Measurements from ENCODE around the gene CCL17. TPM values are rescaled to one million over a fixed set of nuclear protein-coding genes. Genes with fewer than 3 reads are reported as not detected.

CCL17 gene
- total RNA-seq, 1 donor = not detected

GRCh38 chr16:57462978-57463362 lies 58.4 kb downstream of the CCL17 start:
- Histone ChIP-seq H3K4me1 (ENCODE audit: insufficient read depth, low read length) (peaks cover 20% of the 10 kb centered on the region), H3K27me3 (ENCODE audit: insufficient read depth, low read length) (no peaks in the 10 kb centered on the region), H3K4me3 (ENCODE audit: low read length) (peak overlapping the region; percentile 66), H3K9me3 (ENCODE audit: low read depth, low read length) (no peaks in the 10 kb centered on the region)

GRCh38 chr16:57464523-57464922 lies 60.0 kb downstream of the CCL17 start:
- Histone ChIP-seq H3K4me1 (ENCODE audit: insufficient read depth, low read length) (peaks cover 20% of the 10 kb centered on the region), H3K27me3 (ENCODE audit: insufficient read depth, low read length) (no peaks in the 10 kb centered on the region), H3K9me3 (ENCODE audit: low read depth, low read length) (no peaks in the 10 kb centered on the region), H3K4me3 (ENCODE audit: low read length) (no peak overlapping the region)

Other genes starting within 250 kb of the CCL17 start
- gene PSME3IP1, start 218.7 kb upstream of the CCL17 start, total RNA-seq = 75.2 TPM
- 25.4 TPM for gene RSPRY1, start 218.4 kb upstream of the CCL17 start, total RNA-seq
- gene ARL2BP, start 159.5 kb upstream of the CCL17 start, total RNA-seq = 61.5 TPM
- 0.63 TPM for gene PLLP, start 120.1 kb upstream of the CCL17 start, total RNA-seq
- gene CCL22, start 46.0 kb upstream of the CCL17 start, total RNA-seq = not detected
- not detected for gene CX3CL1, start 32.3 kb upstream of the CCL17 start, total RNA-seq
- 30.6 TPM for gene CIAPIN1, start 42.6 kb downstream of the CCL17 start, total RNA-seq
- gene COQ9, start 42.7 kb downstream of the CCL17 start, total RNA-seq = 5.6 TPM
- gene POLR2C, start 57.9 kb downstream of the CCL17 start, total RNA-seq = 103 TPM
- 0.94 TPM for gene DOK4, start 81.7 kb downstream of the CCL17 start, total RNA-seq
- 1.9 TPM for gene CCDC102A, start 131.8 kb downstream of the CCL17 start, total RNA-seq
- 1.8 TPM for gene ADGRG5, start 137.9 kb downstream of the CCL17 start, total RNA-seq
- 12.2 TPM for gene ADGRG1, start 223.9 kb downstream of the CCL17 start, total RNA-seq